GM12874 (cell line): Measurements from ENCODE around the gene DHRS4.

ENCODE experiments used
- CTCF ChIP-seq: IDR thresholded peaks from 2 replicates; pipeline ENCODE4 v1.5.1; 2011; ENCODE audit warnings: low read depth, mild to moderate bottlenecking, control low read depth, low read length, moderate library complexity; ENCODE audit not compliant: insufficient read depth

The DHRS4 gene

GRCh38 chr14:23933108-23933741 is 20.3 kb upstream of the DHRS4 start:
- TF ChIP-seq CTCF, result no peak

DNA sequence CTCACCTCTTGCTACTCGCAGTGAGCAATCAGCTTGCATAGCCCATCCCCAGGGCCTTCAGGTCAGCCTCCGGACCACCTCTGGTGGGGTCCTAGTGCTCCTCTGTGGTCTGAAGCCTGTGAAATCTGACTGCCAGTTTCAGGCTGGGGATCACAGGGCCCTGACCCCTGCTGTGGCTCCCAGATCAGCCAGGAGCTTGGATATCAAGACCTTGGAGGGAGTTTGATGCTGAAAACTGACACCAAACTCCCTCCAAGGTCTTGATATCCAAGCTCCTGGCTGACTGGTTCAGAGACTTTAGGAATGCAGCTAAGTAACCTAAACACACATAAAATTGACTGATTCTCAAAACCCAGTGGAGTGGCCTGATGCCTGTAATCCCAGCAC is 19.8 kb upstream of the DHRS4 start:
- no peak for TF ChIP-seq CTCF

DNA sequence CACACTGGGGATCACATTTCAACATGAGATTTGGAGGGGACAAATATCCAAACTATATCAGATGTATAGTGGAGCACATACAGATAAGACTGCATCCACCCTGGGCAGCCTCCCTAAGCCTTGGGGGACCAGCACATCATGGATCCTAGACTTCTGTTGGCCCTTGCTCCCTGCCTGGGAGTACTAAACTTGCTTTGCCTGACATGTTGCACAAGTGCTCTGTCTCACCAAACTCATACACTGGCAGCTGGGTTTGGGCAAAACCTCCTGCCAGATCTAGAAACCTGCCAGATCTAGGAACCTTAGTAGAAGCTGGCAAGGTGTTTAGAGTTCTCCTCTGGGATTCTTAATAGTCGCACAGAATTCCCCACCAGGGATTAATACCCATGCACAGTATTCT is 18.4 kb upstream of the DHRS4 start:
- no peak for TF ChIP-seq CTCF

- no peak for TF ChIP-seq CTCF
Measured at GRCh38 chr14:23936084-23936829, 17.3 kb upstream of the DHRS4 start.

DNA sequence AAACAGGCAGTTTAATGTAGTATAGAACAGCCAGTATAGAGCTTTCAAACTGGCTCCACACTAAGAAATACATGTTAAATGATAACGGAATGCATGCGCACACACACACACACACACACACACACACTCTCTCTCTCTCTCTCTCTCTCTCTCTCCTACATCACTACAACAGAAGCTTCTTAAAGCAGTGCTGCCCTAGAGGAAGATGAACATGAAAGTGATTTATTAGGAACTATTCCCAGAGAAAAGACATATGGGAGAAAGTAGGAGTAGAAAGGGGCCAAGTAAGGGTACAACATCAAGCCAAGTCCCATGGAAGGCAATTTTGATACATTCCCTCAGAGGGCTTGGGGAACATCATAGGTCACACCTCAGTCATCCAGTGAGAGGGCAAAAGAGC is 16.4 kb upstream of the DHRS4 start:
- no peak for TF ChIP-seq CTCF

GRCh38 chr14:23938823-23939222 is 14.7 kb upstream of the DHRS4 start:
- TF ChIP-seq CTCF, result no peak

DNA sequence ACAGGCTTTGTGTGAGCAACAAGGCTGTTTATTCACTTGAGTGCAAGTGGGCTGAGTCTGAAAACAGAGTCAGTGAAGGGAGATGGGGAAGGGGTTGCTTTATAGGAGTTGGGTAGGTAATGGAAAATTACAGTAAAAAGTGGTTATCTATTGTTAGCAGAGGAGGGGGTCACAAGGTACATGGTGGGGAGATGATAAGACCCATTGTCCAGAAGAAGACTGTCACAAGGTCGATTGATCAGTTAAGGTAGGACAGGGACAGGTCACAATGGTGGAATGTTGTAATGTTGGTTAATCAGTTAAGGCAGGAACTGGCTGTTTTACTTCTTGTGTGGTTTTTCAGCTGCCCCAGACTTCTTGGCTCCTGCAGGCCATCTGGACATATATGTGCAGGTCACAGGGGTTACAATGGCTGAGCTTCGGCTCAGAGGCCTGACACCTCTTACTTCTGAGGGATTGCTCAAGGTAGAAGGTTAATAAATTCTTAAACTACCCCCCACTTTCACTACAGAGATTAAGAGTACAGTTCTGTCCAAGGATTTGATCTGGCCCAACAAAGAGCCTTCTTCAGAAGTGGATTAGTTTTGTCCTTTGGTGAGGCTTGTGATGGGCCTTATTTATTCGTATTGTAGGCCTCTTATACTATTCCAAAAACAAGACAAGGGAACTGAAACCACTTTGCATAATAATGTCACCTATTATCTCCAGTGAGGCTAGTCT is 13.8 kb upstream of the DHRS4 start:
- no peak for TF ChIP-seq CTCF
